UCSD-AML1 (cell line): Measurements from ENCODE around the gene ACOXL.

Experiments used
- DNase-seq: peaks from one replicate; lab custom pipeline; 2025; ENCODE audit not compliant: unreplicated experiment; lab: John Stamatoyannopoulos, UW

ACOXL gene

DNA sequence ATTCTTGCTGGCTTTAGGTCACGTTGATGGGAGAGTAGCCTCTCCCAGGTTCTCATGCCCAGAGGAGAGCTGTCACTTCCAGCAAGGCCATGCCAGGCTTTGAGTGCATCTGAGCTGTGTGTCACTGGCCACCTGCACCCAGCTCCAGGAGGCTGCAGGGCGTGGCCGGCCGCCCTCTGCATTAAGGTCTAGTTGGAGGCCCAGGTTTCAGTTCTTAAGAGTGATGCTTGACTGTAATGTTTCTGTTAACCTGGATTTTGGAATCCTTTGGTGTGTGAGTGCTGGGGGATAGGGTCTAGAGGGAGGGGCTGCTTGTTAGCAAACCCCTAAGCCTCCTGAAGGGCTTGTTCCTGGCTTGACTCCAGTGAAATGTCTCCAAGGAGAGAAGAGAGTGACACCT is 140.1 kb downstream of the ACOXL start:
- no peak for DNase-seq

DNA sequence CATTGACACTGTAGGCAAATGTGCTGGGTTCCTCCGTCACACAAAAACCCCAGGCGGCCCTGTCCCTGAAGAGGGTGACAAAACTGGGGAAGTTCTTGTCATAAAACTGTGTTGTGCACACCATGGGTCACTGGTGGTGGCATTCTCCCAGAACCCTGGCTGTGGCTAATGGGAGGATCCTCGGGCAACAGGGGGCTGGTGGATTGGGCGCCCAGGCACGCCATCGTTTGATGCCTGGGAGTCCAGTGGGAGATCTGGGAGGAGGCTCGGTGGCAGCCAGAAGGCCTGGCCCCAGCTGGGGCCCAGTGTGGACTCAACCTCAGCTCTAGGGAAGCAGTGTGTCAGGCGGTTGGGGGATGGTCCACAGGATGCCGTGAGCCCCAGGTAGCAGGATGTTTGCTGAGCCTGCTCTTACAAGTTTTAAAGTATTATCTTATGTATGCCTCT is 140.7 kb downstream of the ACOXL start:
- no peak for DNase-seq

DNA sequence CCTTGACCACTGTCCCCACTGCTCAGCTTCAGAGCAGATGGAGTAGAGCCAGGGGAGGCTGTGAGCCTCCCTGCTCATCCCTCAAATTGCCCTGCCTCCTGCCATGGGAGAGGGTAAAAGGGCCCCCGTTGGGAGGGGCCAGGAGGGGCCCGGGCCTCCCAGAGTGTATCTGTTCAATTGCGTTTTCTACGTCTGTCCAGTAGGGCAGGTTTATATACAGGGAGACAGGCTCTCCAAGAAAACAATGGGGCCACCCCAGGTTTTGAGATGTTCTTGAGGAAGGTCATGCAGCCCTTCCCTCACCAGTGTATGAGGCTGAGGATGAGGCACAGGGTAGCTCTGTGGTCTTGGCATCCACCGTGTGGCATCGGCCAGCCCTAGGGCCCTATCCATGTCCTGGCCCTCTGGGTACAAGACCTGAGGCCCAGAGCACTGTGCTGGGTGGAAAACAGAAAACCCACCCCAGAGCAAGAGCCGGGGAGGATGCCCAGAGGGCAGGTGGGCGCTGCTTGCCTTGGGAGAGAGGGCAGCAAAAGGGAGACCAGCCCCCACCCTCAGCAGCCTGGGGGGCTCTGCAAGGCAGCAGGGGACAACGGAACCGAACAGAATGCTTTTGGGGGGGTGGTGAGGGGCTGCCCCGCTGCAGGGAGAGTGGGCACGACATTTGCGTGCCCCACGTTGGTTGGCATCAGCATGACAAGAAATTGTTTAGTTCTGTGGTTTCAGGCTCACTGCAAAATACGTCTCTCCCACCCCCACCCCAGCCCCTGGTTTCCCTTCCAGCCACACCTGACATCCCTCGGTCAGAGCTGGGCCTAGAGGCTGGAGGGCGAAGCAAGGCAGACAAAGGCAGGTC is 141.5 kb downstream of the ACOXL start:
- DNase-seq, result no peak

- no peak for DNase-seq
Observed at GRCh38 chr2:110874453-110875383, 142.3 kb downstream of the ACOXL start.

DNA sequence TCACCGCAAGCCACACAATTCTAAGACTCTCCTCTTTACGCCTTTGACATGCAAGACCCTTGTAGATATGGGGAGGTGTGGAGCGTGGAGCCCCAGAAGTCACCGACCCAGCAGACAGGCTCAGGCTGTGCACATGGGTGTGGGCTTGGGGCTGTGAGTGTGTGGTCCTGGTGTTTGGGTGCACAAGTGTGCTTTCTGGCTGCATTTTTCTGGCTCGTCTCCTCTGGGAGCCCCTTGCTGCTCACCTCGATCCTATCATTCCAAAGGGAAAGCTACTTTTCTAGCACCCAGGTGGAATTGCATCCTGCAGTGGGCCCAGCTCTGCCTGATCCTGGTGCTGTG is 143.0 kb downstream of the ACOXL start:
- no peak for DNase-seq

GRCh38 chr2:110876167-110876999 is 144.0 kb downstream of the ACOXL start:
- no peak for DNase-seq

GRCh38 chr2:110877031-110877827 is 144.9 kb downstream of the ACOXL start:
- DNase-seq, result no peak

- DNase-seq, result no peak
Observed at GRCh38 chr2:110878150-110878549, 145.8 kb downstream of the ACOXL start.

DNA sequence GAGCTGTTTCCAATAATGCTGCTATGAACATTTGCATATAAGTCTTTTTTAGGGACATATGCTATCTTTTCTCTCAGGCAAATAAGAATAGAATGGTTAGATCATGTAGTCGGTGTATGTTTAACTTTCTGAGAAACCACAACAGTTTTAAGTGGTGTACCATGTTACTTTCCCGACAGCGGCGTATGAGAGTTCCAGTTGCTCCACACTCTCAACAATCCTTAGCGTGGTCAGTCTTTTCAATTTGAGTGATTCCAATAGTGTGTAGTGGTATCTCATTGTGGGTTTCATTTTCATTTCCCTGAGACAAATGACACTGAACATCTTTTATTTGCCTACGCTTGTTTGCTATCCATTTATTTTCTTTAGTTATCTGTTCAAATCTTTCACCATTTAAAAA is 149.5 kb downstream of the ACOXL start:
- no peak for DNase-seq

- DNase-seq, result no peak
Observed at GRCh38 chr2:110883406-110883805, 151.0 kb downstream of the ACOXL start.

DNA sequence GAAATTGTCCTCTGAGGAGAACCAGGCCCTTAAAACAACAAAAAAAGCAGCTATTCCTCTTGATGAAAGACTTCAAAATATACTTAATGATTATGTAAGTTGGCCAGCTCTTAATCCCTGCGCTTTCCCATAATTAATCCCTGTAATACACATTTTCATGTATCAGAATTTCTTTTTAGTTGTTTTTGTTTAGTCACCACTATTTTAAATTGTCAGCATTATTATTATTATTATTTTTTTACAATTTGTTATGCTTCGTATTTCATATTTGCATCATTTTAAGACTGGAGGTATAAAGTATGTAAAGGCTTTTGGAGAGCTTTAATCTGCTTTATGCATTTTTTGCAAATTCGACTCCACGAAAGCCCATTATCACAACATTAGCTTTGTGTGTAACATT is 152.9 kb downstream of the ACOXL start:
- no peak for DNase-seq

GRCh38 chr2:110886826-110887573 is 154.6 kb downstream of the ACOXL start:
- DNase-seq, result no peak

GRCh38 chr2:110888411-110888810 is 156.0 kb downstream of the ACOXL start:
- DNase-seq, result no peak

- DNase-seq, result no peak
Observed at GRCh38 chr2:110891626-110892025, 159.3 kb downstream of the ACOXL start.

GRCh38 chr2:110896226-110896625 is 163.9 kb downstream of the ACOXL start:
- DNase-seq, result no peak

DNA sequence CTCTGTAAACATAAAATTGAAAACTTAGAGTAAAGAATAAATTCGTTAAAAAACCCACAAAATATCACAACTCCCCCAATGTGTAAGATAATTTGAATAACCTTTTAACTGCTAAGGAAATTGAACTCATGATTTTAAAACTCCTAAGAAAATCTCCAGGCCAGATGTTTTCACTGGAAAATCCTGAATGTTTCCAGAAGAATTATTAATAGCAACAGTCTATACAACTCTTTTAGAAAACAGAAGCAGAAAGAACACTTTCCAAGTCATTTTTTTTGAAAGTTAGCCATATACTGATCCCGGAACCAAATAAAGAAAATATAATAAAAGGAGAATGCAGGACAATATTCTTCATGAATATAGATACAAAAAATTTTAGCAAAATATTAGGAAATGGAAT is 165.6 kb downstream of the ACOXL start:
- DNase-seq, result no peak

DNA sequence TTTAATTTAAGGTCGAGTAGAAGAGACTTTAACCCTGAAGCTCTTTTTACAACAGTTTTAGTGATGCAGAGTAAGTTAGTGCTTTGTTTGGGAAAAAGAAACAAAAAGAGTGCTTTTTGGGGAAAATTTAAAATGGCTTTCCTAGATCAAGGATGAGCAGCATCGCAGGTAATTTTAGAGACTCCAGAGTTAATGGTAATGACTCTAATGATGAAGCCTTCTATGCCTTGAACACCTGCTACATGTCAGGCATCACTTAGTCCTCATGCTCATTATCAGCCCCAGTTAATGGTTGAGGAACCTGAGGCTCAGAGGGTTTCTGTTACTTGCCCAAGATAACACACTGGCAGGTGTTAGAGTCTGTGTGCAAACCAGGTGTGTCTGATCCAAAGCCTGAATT is 167.8 kb downstream of the ACOXL start:
- no peak for DNase-seq

GRCh38 chr2:110903548-110903947 is 171.2 kb downstream of the ACOXL start:
- no peak for DNase-seq

- DNase-seq, result no peak
Observed at GRCh38 chr2:110904116-110904778, 171.9 kb downstream of the ACOXL start.
